H1 (cell line): ENCODE measurements around the gene PTPN9. TPM values are rescaled to one million over a fixed set of nuclear protein-coding genes. Genes with fewer than 3 reads are reported as not detected.

Source experiments
- CTCF ChIA-PET: fragments of 300-600 bp; sonication (Branson Sonifier 250); formaldehyde crosslinking; loops from one replicate; lab custom pipeline; 2021; ENCODE audit not compliant: partially characterized antibody; lab: Charles Lee
- POLR2A ChIA-PET: fragments of 300-600 bp; sonication (Branson Sonifier 250); formaldehyde crosslinking; loops from one replicate; lab custom pipeline; 2021; ENCODE audit warnings: inconsistent platforms; ENCODE audit not compliant: partially characterized antibody; lab: Charles Lee
- DNase-seq, 2 experiments: peaks; one replicate each; pipeline versions ENCODE4 v3.0.0 to v3.0.0-alpha.2; 2010 to 2022; ENCODE audit warnings: low spot score in 2 of 2, low read depth in 1 of 2, mixed read lengths in 1 of 2
- FAIRE-seq: peaks from 2 replicates; lab custom pipeline; 2011; peaks lifted over from hg19 to GRCh38; lab: Jason Lieb, UNC
- H2AFZ ChIP-seq: 2 replicates; pipeline ENCODE4 v1.8.1; 2012; ENCODE audit warnings: low read length, inconsistent platforms
- H2AK5ac ChIP-seq: 2 replicates; pipeline ENCODE4 v1.6.1; 2013; ENCODE audit warnings: low read depth, low read length
- H2BK120ac ChIP-seq: replicated peaks from 2 replicates; pipeline ENCODE3; 2013; ENCODE audit warnings: low read depth, low read length, inconsistent platforms
- H2BK12ac ChIP-seq: 2 replicates; pipeline ENCODE4 v1.6.1; 2013; ENCODE audit warnings: low read depth, low read length
- H2BK15ac ChIP-seq: 2 replicates; pipeline ENCODE4 v1.6.1; 2013; ENCODE audit warnings: low read length
- H2BK20ac ChIP-seq: 2 replicates; pipeline ENCODE4 v1.6.1; 2013; ENCODE audit warnings: low read length
- H2BK5ac ChIP-seq: 2 replicates; pipeline ENCODE4 v1.6.1; 2013; ENCODE audit warnings: low read depth, low read length
- H3K14ac ChIP-seq: 2 replicates; pipeline ENCODE4 v1.6.1; 2013; ENCODE audit warnings: inconsistent platforms; ENCODE audit not compliant: insufficient read length
- H3K18ac ChIP-seq: 2 replicates; pipeline ENCODE4 v1.6.1; 2013; ENCODE audit warnings: low read length; ENCODE audit errors: extremely low read depth
- H3K23ac ChIP-seq: 2 replicates; pipeline ENCODE4 v1.6.1; 2013; ENCODE audit warnings: inconsistent platforms; ENCODE audit not compliant: insufficient read length
- H3K23me2 ChIP-seq: 2 replicates; pipeline ENCODE4 v1.6.1; 2013; ENCODE audit warnings: low read depth, low read length
- H3K27ac ChIP-seq: 2 replicates; pipeline ENCODE4 v1.6.1; 2011; ENCODE audit warnings: low read depth, low read length, inconsistent platforms
- H3K27me3 ChIP-seq, 4 experiments: replicated peaks in 1 of 4; 1 replicate in 1 of 4; 2 replicates in 3 of 4; pipeline versions ENCODE4 v1.6.1 to v1.8.1; 2011 to 2013; ENCODE audit warnings: low read length in 3 of 4, mild to moderate bottlenecking in 3 of 4, inconsistent platforms in 2 of 4, mixed read lengths in 2 of 4, moderate library complexity in 1 of 4; ENCODE audit not compliant: control insufficient read depth in 3 of 4, insufficient read depth in 3 of 4; ENCODE audit errors: extremely low read depth in 1 of 4
- H3K36me3 ChIP-seq, 4 experiments: 2 replicates each; pipeline versions ENCODE4 v1.6.1 to v1.8.1; 2011 to 2013; ENCODE audit warnings: mild to moderate bottlenecking in 4 of 4, low read length in 3 of 4, moderate library complexity in 2 of 4, control low read depth in 1 of 4, inconsistent platforms in 1 of 4; ENCODE audit not compliant: insufficient read depth in 4 of 4, control insufficient read depth in 2 of 4
- H3K4ac ChIP-seq: replicated peaks from 2 replicates; pipeline ENCODE3; 2013; ENCODE audit warnings: low read length, low read depth, mixed read lengths, inconsistent platforms; ENCODE audit not compliant: insufficient read length
- H3K4me1 ChIP-seq, 4 experiments: replicated peaks in 1 of 4; 1 replicate in 1 of 4; 2 replicates in 3 of 4; pipeline versions ENCODE4 v1.6.1 to v1.8.1; 2011 to 2013; ENCODE audit warnings: low read length in 3 of 4, inconsistent platforms in 2 of 4, mixed read lengths in 1 of 4; ENCODE audit not compliant: insufficient read depth in 4 of 4, control insufficient read depth in 3 of 4
- H3K4me2 ChIP-seq, 2 experiments: 2 replicates each; pipeline versions ENCODE4 v1.6.1 to v1.8.1; 2011 to 2013; ENCODE audit warnings: low read depth in 2 of 2, low read length in 2 of 2, control low read depth in 1 of 2, inconsistent platforms in 1 of 2, mild to moderate bottlenecking in 1 of 2; ENCODE audit not compliant: insufficient read depth in 1 of 2
- H3K4me3 ChIP-seq, 4 experiments: fragments of 200-600, 300-600 bp in 1 of 4; sonication (generic), shearing (Covaris generic), sonication (Bioruptor Twin) in 1 of 4; 2 replicates each; pipeline versions ENCODE4 v1.5.1 to v1.8.1; 2011 to 2016; ENCODE audit warnings: low read length in 4 of 4, low read depth in 3 of 4, control low read depth in 2 of 4, inconsistent platforms in 2 of 4, mild to moderate bottlenecking in 2 of 4, mixed read lengths in 1 of 4, moderate library complexity in 1 of 4; ENCODE audit not compliant: insufficient read depth in 2 of 4; ENCODE audit errors: extremely low read depth in 1 of 4
- H3K56ac ChIP-seq: replicated peaks from 2 replicates; pipeline ENCODE3; 2013; ENCODE audit warnings: low read depth, mild to moderate bottlenecking, mixed read lengths, low read length, inconsistent platforms; ENCODE audit not compliant: insufficient read length
- H3K79me1 ChIP-seq: 2 replicates; pipeline ENCODE4 v1.6.1; 2013; ENCODE audit warnings: low read depth, low read length, control low read depth
- H3K79me2 ChIP-seq, 2 experiments: 2 replicates each; pipeline versions ENCODE4 v1.6.1 to v1.8.1; 2012 to 2013; ENCODE audit warnings: low read length in 2 of 2, mild to moderate bottlenecking in 2 of 2, inconsistent platforms in 1 of 2; ENCODE audit not compliant: insufficient read depth in 2 of 2, control insufficient read depth in 1 of 2
- H3K9ac ChIP-seq, 4 experiments: replicated peaks in 1 of 4; 1 replicate in 1 of 4; 2 replicates in 3 of 4; pipeline versions ENCODE4 v1.6.1 to v1.8.1; 2011 to 2013; ENCODE audit warnings: low read depth in 3 of 4, low read length in 3 of 4, control low read depth in 2 of 4, mild to moderate bottlenecking in 2 of 4, moderate library complexity in 2 of 4, inconsistent platforms in 1 of 4; ENCODE audit errors: extremely low read depth in 1 of 4
- H3K9me3 ChIP-seq, 2 experiments: 2 replicates each; pipeline versions ENCODE4 v1.6.1 to v1.8.1; 2012 to 2013; ENCODE audit warnings: mild to moderate bottlenecking in 2 of 2, moderate library complexity in 2 of 2, control low read depth in 1 of 2, inconsistent platforms in 1 of 2, low read depth in 1 of 2, low read length in 1 of 2, mixed read lengths in 1 of 2; ENCODE audit not compliant: insufficient read depth in 2 of 2
- H4K20me1 ChIP-seq, 2 experiments: replicated peaks in 1 of 2; 2 replicates each; pipeline versions ENCODE3 to v1.8.1; 2011 to 2013; ENCODE audit warnings: inconsistent platforms in 2 of 2, low read length in 2 of 2, mild to moderate bottlenecking in 1 of 2; ENCODE audit not compliant: insufficient read depth in 2 of 2, control insufficient read depth in 1 of 2
- H4K5ac ChIP-seq: 2 replicates; pipeline ENCODE4 v1.6.1; 2013; ENCODE audit warnings: low read length, low read depth, mixed read lengths, inconsistent platforms; ENCODE audit not compliant: insufficient read length
- H4K8ac ChIP-seq: 2 replicates; pipeline ENCODE4 v1.8.0; 2013; ENCODE audit warnings: mild to moderate bottlenecking, moderate library complexity, low read length, inconsistent platforms; ENCODE audit not compliant: insufficient read depth; ENCODE audit errors: extremely low read depth
- H4K91ac ChIP-seq: replicated peaks from 2 replicates; pipeline ENCODE3; 2013; ENCODE audit warnings: low read length, mixed read lengths, inconsistent platforms; ENCODE audit not compliant: insufficient read length
- CREB1 ChIP-seq: IDR thresholded peaks from 2 replicates; pipeline ENCODE4 v1.6.1; 2012; ENCODE audit warnings: inconsistent platforms
- EZH2 ChIP-seq: fragments of 200-600 bp; sonication (generic); IDR thresholded peaks from 2 replicates; pipeline ENCODE4 v1.7.1; 2012; ENCODE audit warnings: low read depth, mild to moderate bottlenecking, moderate library complexity, low read length, inconsistent platforms; ENCODE audit not compliant: severe bottlenecking
- JUND ChIP-seq: IDR thresholded peaks from 2 replicates; pipeline ENCODE4 v1.6.1; 2011; ENCODE audit warnings: mild to moderate bottlenecking, improper control_type of control experiment, low read length
- KDM1A ChIP-seq: fragments of 200-600, 300-600 bp; sonication (generic); IDR thresholded peaks from 2 replicates; pipeline ENCODE4 v1.7.1; 2016; ENCODE audit warnings: mild to moderate bottlenecking, low read length, borderline replicate concordance
- NRF1 ChIP-seq: IDR thresholded peaks from 2 replicates; pipeline ENCODE4 v1.6.1; 2011; ENCODE audit warnings: mild to moderate bottlenecking, low read depth, low read length, improper control_type of control experiment
- PHF8 ChIP-seq: fragments of 200-600 bp; sonication (generic); conservative IDR thresholded peaks from 2 replicates; pipeline ENCODE4 v1.7.1; 2012; ENCODE audit warnings: low read depth, mild to moderate bottlenecking, inconsistent platforms, low read length, moderate library complexity
- POLR2A ChIP-seq, 2 experiments: IDR thresholded peaks; 1 replicate in 1 of 2; 2 replicates in 1 of 2; pipeline ENCODE4 v1.6.1; 2011; ENCODE audit warnings: low read depth in 2 of 2, low read length in 2 of 2, mild to moderate bottlenecking in 2 of 2; ENCODE audit errors: control extremely low read depth in 1 of 2
- POU5F1 ChIP-seq: IDR thresholded peaks from 2 replicates; pipeline ENCODE4 v1.6.1; 2011; ENCODE audit warnings: low read depth, mild to moderate bottlenecking, low read length, moderate library complexity
- SAP30 ChIP-seq: fragments of 300-600 bp; sonication (generic); IDR thresholded peaks from 2 replicates; pipeline ENCODE4 v1.7.1; 2012; ENCODE audit warnings: low read length, moderate library complexity, mild to moderate bottlenecking, inconsistent platforms; ENCODE audit not compliant: insufficient read depth, insufficient replicate concordance
- SP4 ChIP-seq: IDR thresholded peaks from 2 replicates; pipeline ENCODE4 v1.6.1; 2012; ENCODE audit warnings: low read length, inconsistent platforms
- SRF ChIP-seq: IDR thresholded peaks from 2 replicates; pipeline ENCODE4 v1.6.1; 2011; ENCODE audit warnings: mild to moderate bottlenecking, low read depth, low read length, moderate library complexity
- TAF1 ChIP-seq: IDR thresholded peaks from 2 replicates; pipeline ENCODE4 v1.6.1; 2011; ENCODE audit warnings: mild to moderate bottlenecking, low read depth, low read length
- polyA plus RNA-seq, 7 experiments: library from polyadenylated mRNA; depleted of rRNA in 3 of 7; stranded (reverse) in 5 of 7; unstranded in 2 of 7; fragments of >200 nt in 5 of 7; fragments of 200-250 nt in 2 of 7; gene quantifications; 1 replicate in 5 of 7; 2 replicates in 1 of 7; 4 replicates in 1 of 7; pipeline versions ENCODE4 v1.2.1 to v1.2.3, GENCODE V29; 2011 to 2013; ENCODE audit warnings: missing spikeins in 2 of 7, mixed read lengths in 2 of 7
- total RNA-seq: library from RNA; stranded (reverse); fragmentation: NEBNext Ultra II Directional; extraction: Animal tissue kit (Norgen Biotek cat#: 25700); gene quantifications from 2 replicates; pipeline ENCODE4 v1.2.1, GENCODE V29; 2021
- TF ChIP-seq, protein P1 (sequence below): IDR thresholded peaks from 2 replicates; pipeline ENCODE4 v1.6.1; 2012; ENCODE audit warnings: low read length, inconsistent platforms
- TF ChIP-seq, protein P2 (sequence below): IDR thresholded peaks from 2 replicates; pipeline ENCODE4 v1.6.1; 2012; ENCODE audit warnings: inconsistent platforms

PTPN9 gene
- total and polyA plus RNA-seq, 2 of the 8 experiments (the other 6 are each of a cell fraction or from before 2014, with no cell fraction given): 46.6 to 57.4 TPM

DNA sequence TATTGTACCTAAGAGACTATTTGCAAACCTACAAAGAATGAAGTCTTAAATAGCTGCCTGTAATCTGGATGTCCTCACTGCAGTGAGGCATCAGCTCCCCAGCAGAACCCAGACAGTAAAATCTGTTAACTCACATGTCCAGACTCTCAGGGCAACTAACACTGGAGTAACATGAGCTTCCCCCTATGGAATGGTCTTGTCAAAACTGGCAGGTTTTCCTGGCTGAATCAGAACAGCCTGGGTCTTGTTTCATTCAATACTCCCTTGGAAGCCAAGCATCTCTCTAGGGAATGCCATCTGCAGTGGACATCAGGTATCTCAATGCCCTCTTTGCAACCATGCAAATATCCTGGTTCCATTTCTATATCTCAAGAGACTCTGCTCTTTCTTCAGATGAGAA, 24.4 kb downstream of the PTPN9 start:
- Histone ChIP-seq H3K4me3 (no peak overlapping the region), H3K79me1 (peaks cover 8% of the 10 kb centered on the region), H3K36me3 (no peaks in the 10 kb centered on the region), H3K9me3 (peaks cover 0 to 4% of the 10 kb centered on the region in 2 experiments; a peak in 1 of 4 replicates), H3K79me2 (peaks cover 0 to 59% of the 10 kb centered on the region in 2 experiments; a peak in 2 of 4 replicates), H4K91ac (no peak overlapping the region), H2BK5ac (no peak overlapping the region), H3K27me3 (no peaks in the 10 kb centered on the region), H3K4ac (no peak overlapping the region), H2BK12ac (no peak overlapping the region), H2BK20ac (no peak overlapping the region), H2AFZ (no peak overlapping the region), H4K8ac (no peak overlapping the region), H3K4me2 (no peak overlapping the region), H3K23ac (no peak overlapping the region), H3K4me1 (peaks cover 0 to 3% (median 0%) of the 10 kb centered on the region in 4 experiments; a peak in 1 of 7 replicates), H4K5ac (no peak overlapping the region), H3K56ac (no peak overlapping the region), H4K20me1 (peaks cover 0 to 3% of the 10 kb centered on the region in 2 experiments), H2BK120ac (no peak overlapping the region), H3K23me2 (no peaks in the 10 kb centered on the region; the same call in 1 of the 2 replicates), H2AK5ac (no peak overlapping the region), H3K27ac (no peak overlapping the region), H3K18ac (no peak overlapping the region), H3K14ac (no peak overlapping the region), H3K9ac (no peak overlapping the region), H2BK15ac (no peak overlapping the region)
- ChIA-PET CTCF (interaction anchor here (0.6 to 1.3 kb wide), 5 partner anchors 13 to 45 kb away, joined by 3 to 4 read pairs (median 3); no protein-coding TSS in a partner anchor), POLR2A (interaction anchor here (0.8 to 1.8 kb wide), 2 partner anchors 13 to 21 kb away, joined by 3 to 5 read pairs; no protein-coding TSS in a partner anchor)
- no peak for FAIRE-seq
- TF ChIP-seq POLR2A (IDR thresholded peaks at IDR 0.05; ENCODE audit: control extremely low read depth in 1 of 2, low read depth in 2 of 2, low read length in 2 of 2) (no peak), POU5F1 (no peak), SP4 (no peak), SAP30 (no peak), TAF1 (no peak), EZH2 (no peak), KDM1A (no peak), CREB1 (no peak), PHF8 (no peak), NRF1 (no peak), JUND (no peak), SRF (no peak)
- TF ChIP-seq, protein P1, sequence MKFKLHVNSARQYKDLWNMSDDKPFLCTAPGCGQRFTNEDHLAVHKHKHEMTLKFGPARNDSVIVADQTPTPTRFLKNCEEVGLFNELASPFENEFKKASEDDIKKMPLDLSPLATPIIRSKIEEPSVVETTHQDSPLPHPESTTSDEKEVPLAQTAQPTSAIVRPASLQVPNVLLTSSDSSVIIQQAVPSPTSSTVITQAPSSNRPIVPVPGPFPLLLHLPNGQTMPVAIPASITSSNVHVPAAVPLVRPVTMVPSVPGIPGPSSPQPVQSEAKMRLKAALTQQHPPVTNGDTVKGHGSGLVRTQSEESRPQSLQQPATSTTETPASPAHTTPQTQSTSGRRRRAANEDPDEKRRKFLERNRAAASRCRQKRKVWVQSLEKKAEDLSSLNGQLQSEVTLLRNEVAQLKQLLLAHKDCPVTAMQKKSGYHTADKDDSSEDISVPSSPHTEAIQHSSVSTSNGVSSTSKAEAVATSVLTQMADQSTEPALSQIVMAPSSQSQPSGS: no peak
- TF ChIP-seq, protein P2, sequence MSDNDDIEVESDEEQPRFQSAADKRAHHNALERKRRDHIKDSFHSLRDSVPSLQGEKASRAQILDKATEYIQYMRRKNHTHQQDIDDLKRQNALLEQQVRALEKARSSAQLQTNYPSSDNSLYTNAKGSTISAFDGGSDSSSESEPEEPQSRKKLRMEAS: no peak
- no peak for DNase-seq
